GM10266 (cell line): Measurements from ENCODE around the gene NLRC4.
"Not testable (repeated sequence)": the region's sequence is repeated elsewhere in the genome, so short reads cannot be mapped to it uniquely, and the experiment has no call there.

Experiments used
- DNase-seq: peaks from one replicate; pipeline ENCODE4 v3.0.0; 2012; ENCODE audit errors: extremely low spot score
- TF ChIP-seq, protein P1 (sequence below): IDR thresholded peaks from 2 replicates; pipeline ENCODE4 v1.5.1; 2012; ENCODE audit warnings: mild to moderate bottlenecking, low read depth; ENCODE audit not compliant: control insufficient read depth, insufficient read depth; ENCODE audit errors: missing control alignments

The NLRC4 gene

DNA sequence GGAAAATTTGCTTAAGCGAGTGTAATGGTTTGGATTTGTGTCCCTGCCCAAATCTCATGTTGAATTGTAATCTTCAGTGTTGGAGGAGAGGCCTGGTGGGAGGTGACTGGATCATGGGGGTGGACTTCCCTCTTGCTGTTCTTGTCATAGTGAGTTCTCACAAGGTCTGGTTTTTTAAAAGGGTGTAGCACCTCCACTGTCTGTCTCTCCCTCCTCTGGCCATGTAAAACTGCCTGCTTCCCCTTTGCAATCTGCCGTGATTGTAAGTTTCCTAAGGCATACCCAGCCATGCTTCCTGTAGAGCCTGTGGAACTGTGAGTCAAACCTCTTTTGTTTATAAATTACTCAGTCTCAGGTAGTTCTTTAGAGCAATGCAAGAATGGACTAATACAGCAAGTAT, 19.6 kb upstream of the NLRC4 start:
- TF ChIP-seq, protein P1, sequence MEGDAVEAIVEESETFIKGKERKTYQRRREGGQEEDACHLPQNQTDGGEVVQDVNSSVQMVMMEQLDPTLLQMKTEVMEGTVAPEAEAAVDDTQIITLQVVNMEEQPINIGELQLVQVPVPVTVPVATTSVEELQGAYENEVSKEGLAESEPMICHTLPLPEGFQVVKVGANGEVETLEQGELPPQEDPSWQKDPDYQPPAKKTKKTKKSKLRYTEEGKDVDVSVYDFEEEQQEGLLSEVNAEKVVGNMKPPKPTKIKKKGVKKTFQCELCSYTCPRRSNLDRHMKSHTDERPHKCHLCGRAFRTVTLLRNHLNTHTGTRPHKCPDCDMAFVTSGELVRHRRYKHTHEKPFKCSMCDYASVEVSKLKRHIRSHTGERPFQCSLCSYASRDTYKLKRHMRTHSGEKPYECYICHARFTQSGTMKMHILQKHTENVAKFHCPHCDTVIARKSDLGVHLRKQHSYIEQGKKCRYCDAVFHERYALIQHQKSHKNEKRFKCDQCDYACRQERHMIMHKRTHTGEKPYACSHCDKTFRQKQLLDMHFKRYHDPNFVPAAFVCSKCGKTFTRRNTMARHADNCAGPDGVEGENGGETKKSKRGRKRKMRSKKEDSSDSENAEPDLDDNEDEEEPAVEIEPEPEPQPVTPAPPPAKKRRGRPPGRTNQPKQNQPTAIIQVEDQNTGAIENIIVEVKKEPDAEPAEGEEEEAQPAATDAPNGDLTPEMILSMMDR, result no peak
- DNase-seq, result no peak

DNA sequence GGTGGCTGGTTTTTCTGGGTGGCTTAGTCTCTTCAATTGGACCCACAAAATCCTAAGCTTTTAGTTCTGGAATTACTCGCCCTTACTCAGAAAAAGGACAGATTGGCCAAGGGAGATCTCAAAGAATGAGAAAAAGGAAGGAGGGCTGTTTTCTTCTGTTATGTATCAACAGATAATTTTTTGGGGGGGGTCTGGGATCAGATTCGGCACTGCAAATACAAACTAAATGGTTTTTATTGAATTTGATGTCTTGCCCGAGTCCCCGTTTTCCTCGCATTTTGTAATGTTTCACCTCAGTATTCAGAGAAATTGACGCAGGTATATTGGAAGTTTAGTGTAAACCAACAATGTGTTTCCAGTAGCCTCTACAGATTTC, 13.8 kb upstream of the NLRC4 start:
- DNase-seq, result no peak

DNA sequence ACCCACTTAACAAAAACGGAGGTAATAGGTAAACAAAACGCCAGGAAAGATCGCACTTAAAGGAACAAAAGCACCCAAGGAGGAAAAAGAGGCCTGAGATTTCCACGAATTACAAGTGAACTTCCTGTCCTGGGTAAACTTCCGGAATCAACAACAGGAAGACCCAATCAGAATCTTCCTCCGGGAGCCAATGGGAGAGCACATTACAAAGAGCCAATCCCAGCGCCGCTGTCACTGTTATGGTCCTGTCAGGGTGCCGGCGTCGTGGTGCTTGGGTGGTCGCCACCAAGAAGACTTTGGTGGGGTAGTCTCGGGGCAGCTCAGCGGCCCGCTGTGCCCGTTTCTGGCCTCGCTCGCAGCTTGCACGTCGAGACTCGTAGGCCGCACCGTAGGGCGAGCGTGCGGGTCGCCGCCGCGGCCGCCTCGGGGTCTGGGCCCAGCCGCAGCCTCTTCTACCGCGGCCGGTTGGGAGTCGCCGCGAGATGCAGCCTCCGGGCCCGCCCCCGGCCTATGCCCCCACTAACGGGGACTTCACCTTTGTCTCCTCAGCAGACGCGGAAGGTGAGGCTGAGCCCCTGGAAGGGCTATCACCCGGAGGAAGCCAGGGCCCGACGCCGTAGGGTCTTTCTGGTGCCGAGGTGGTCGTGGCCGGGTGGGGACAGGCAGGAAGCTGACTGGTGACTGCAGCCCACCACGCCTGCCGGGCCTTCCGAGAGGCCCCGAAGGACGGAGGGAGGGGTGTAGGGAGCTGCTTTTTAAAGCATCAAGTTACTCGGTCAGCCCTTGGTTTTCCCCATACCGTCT, 13.2 kb upstream of the NLRC4 start, which contains the start of gene YIPF4:
TSS of gene YIPF4 (plus strand) at position 231 of the 804 bp plus-strand sequence. CDS start at position 483, 252 bp downstream.
- peak; percentile 99 for DNase-seq
- TF ChIP-seq, protein P1, result no peak

More for the DNA sequence above, 13.8 kb upstream of the NLRC4 start:
- TF ChIP-seq, protein P1, result no peak

DNA sequence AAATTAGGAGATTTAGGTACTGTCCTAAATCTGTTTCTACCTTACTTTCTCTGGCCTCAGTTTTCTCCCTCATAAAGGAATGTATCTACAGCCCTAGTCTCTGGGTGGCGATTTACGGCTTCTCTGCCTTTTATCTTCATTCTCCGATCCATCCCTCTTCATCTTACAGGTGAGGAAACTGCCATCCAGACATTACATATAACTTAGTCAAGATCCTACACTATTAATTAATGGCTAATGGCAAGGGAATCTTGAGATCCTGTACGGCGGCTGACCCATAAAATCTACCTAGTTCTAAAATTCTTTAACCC, 12.6 kb upstream of the NLRC4 start:
- no peak for DNase-seq
- TF ChIP-seq, protein P1, result no peak

DNA sequence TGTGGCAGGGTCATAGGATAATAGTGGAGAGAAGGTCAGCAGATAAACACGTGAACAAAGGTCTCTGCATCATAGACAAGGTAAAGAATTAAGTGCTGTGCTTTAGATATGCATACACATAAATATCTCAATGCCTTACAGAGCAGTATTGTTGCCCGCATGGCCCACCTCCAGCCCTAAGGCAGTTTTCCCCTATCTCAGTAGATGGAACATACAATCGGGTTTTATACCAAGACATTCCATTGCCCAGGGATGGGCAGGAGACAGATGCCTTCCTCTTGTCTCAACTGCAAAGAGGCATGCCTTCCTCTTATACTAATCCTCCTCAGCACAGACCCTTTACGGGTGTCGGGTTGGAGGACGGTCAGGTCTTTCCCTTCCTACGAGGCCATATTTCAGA, 11.1 kb upstream of the NLRC4 start:
- DNase-seq, result not testable (repeated sequence)

DNA sequence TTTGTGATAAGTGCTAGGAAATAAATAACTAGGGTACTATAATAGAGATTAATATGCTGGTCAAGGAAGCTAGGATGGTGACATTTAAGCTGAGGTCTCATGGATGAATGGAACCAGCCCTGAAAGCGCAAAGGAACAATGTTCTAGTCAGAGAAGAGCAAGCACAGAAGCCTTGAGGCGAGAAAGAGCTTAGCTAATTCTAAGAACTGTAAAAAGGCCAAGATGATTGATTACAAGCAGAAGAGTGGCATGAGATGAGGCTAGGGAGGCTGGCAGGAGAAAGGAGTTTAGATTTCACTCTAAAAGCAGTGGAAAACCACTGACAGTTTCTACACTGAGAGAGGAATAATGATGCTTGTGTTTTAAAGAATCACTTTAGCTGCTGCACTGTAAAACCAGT, 9.6 kb upstream of the NLRC4 start:
- DNase-seq, result no peak
- TF ChIP-seq, protein P1, result no peak

DNA sequence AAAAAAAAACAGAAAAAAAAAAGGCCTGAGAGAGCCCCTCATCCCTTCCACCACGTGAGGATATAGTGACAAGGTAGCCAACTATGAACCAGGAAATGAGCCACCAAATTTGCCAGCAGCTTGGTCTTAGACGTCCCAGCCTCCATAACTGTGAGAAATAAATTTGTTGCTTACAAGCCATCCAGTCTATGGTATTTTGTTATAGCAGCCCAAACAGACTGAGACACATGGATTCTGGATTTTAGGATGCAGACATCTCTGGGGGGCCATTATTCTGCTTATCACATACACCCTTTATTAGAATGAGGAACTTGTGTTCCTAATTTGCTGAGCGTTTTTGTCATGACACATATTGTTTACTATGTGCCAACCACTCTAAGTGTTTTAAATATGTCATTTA, 7.6 kb upstream of the NLRC4 start:
- TF ChIP-seq, protein P1, result no peak
- no peak for DNase-seq

DNA sequence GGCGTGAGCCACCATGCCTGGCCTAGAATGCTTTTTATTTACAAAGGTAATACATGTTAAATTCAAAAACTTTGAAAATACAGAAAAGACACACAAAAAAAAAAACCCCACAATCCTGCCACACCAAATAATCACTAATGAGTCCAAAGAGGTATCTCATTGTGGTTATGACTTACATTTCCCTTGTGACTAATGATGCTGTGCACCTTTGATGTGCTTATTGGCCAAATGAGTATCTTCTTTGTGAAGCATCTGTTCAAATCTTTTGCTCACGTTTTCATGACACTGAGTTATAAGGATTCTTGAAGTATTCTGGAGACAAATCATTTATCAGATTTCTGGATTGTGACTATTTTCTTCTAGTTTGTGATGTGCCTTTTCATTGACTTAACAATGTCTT, 6.4 kb upstream of the NLRC4 start:
- no peak for DNase-seq
- TF ChIP-seq, protein P1, result no peak
